Suprapubic skin (tissue), 4 donors: ENCODE results near the gene PLAAT2. TPM values are rescaled to one million over a fixed set of nuclear protein-coding genes. Genes with fewer than 3 reads are reported as not detected.

ENCODE experiments used
- DNase-seq, 2 donors: peaks; one replicate each; pipeline ENCODE4 v3.0.0-alpha.2; 2019; ENCODE audit warnings: low spot score in 2 of 2
- H3K27ac ChIP-seq: fragments of 200-600 bp; sonication (generic); one replicate; pipeline ENCODE4 v1.5.1; 2019
- H3K27me3 ChIP-seq: fragments of 200-600 bp; sonication (generic); one replicate; pipeline ENCODE4 v1.5.1; 2019
- H3K36me3 ChIP-seq: fragments of 200-600 bp; sonication (generic); one replicate; pipeline ENCODE4 v1.5.1; 2019
- H3K4me1 ChIP-seq: fragments of 200-600 bp; sonication (generic); one replicate; pipeline ENCODE4 v1.5.1; 2019
- H3K4me3 ChIP-seq: fragments of 200-600 bp; sonication (generic); one replicate; pipeline ENCODE4 v1.5.1; 2019; ENCODE audit warnings: mild to moderate bottlenecking
- H3K9me3 ChIP-seq: fragments of 200-600 bp; sonication (generic); one replicate; pipeline ENCODE4 v1.5.1; 2019
- CTCF ChIP-seq, 2 donors: fragments of 200-600 bp in 1 of 2; fragments of 450-650 bp in 1 of 2; sonication (generic) in 1 of 2; IDR thresholded peaks; one replicate each; pipeline ENCODE4 v1.5.1; 2016 to 2019; ENCODE audit warnings: antibody characterized with exemption in 2 of 2, mild to moderate bottlenecking in 1 of 2, moderate library complexity in 1 of 2
- EP300 ChIP-seq: sonication (generic); formaldehyde crosslinking; IDR thresholded peaks from one replicate; pipeline ENCODE4 v1.6.1; 2017; ENCODE audit warnings: antibody characterized with exemption
- POLR2A ChIP-seq, 2 donors: fragments of 450-650 bp; IDR thresholded peaks; one replicate each; pipeline ENCODE4 v1.6.1; 2017; ENCODE audit warnings: antibody characterized with exemption in 2 of 2, mild to moderate bottlenecking in 2 of 2, moderate library complexity in 2 of 2
- POLR2AphosphoS5 ChIP-seq, 3 donors: sonication (generic); formaldehyde crosslinking; IDR thresholded peaks; one replicate each; pipeline ENCODE4 v1.6.1; 2017; ENCODE audit warnings: antibody characterized with exemption in 3 of 3
- WGBS: methylation state at CpG from one replicate; pipeline ENCODE4 v1.1.5; 2018; 5-methylcytosine and 5-hydroxymethylcytosine counted together
- total RNA-seq, 4 donors: library from RNA; depleted of rRNA; stranded (reverse); fragments of >200 nt; gene quantifications; one replicate each; pipeline ENCODE4 v1.1.0, GENCODE V29; 2016

Gene PLAAT2
- total RNA-seq, 4 donors from 2014 or later, result not detected

- H3K27ac ChIP-seq, result no peak overlapping the region
Observed at GRCh38 chr11:63527667-63528066, 35.5 kb downstream of the PLAAT2 start.

GRCh38 chr11:63523151-63523550, 40.0 kb downstream of the PLAAT2 start:
- Histone ChIP-seq H3K4me1 (no peaks in the 10 kb centered on the region), H3K9me3 (no peaks in the 10 kb centered on the region), H3K36me3 (no peaks in the 10 kb centered on the region), H3K27ac (no peak overlapping the region), H3K4me3 (no peak overlapping the region), H3K27me3 (no peaks in the 10 kb centered on the region)
- no peak for DNase-seq
- WGBS, result 71% methylated on average over 7 of the region's 7 CpGs
- TF ChIP-seq POLR2A (IDR thresholded peaks at IDR 0.05), result no peak
- no peak for TF ChIP-seq EP300
- TF ChIP-seq CTCF (IDR thresholded peaks at IDR 0.05), result no peak
- no peak for TF ChIP-seq POLR2AphosphoS5 (IDR thresholded peaks at IDR 0.05)

More at GRCh38 chr11:63527667-63528066, 35.5 kb downstream of the PLAAT2 start:
- no peaks in the 10 kb centered on the region for H3K9me3 ChIP-seq
- peaks cover 8% of the 10 kb centered on the region for H3K4me1 ChIP-seq
- no peak overlapping the region for H3K4me3 ChIP-seq
- TF ChIP-seq POLR2AphosphoS5 (IDR thresholded peaks at IDR 0.05) (no peak), EP300 (no peak), CTCF (IDR thresholded peaks at IDR 0.05) (no peak), POLR2A (IDR thresholded peaks at IDR 0.05) (no peak)
- H3K36me3 ChIP-seq, result no peaks in the 10 kb centered on the region
- WGBS, result 89% methylated on average over 2 of the region's 2 CpGs
- H3K27me3 ChIP-seq, result no peaks in the 10 kb centered on the region
- DNase-seq, result no peak

GRCh38 chr11:63521896-63522295, 41.3 kb downstream of the PLAAT2 start:
- no peak overlapping the region for H3K4me3 ChIP-seq
- no peak for DNase-seq
- H3K4me1 ChIP-seq, result no peaks in the 10 kb centered on the region
- no peaks in the 10 kb centered on the region for H3K27me3 ChIP-seq
- H3K36me3 ChIP-seq, result no peaks in the 10 kb centered on the region
- no peaks in the 10 kb centered on the region for H3K9me3 ChIP-seq
- H3K27ac ChIP-seq, result no peak overlapping the region
- no peak for TF ChIP-seq POLR2A (IDR thresholded peaks at IDR 0.05)
- no peak for TF ChIP-seq CTCF (IDR thresholded peaks at IDR 0.05)
- TF ChIP-seq POLR2AphosphoS5 (IDR thresholded peaks at IDR 0.05), result no peak
- no peak for TF ChIP-seq EP300
- 86% methylated on average over 2 of the region's 2 CpGs for WGBS

- Histone ChIP-seq H3K36me3 (no peaks in the 10 kb centered on the region), H3K27ac (no peak overlapping the region), H3K4me1 (no peaks in the 10 kb centered on the region), H3K27me3 (no peaks in the 10 kb centered on the region), H3K4me3 (no peak overlapping the region), H3K9me3 (no peaks in the 10 kb centered on the region)
- DNase-seq, result no peak
- no peak for TF ChIP-seq POLR2AphosphoS5 (IDR thresholded peaks at IDR 0.05)
- no peak for TF ChIP-seq POLR2A (IDR thresholded peaks at IDR 0.05)
- TF ChIP-seq EP300, result no peak
- TF ChIP-seq CTCF (IDR thresholded peaks at IDR 0.05), result no peak
- WGBS, result 78% methylated on average over 5 of the region's 5 CpGs
Observed at GRCh38 chr11:63520606-63521170, 42.5 kb downstream of the PLAAT2 start.

GRCh38 chr11:63518548-63518947, 44.6 kb downstream of the PLAAT2 start:
- TF ChIP-seq POLR2AphosphoS5 (IDR thresholded peaks at IDR 0.05) (no peak), EP300 (no peak), CTCF (IDR thresholded peaks at IDR 0.05) (no peak), POLR2A (IDR thresholded peaks at IDR 0.05) (no peak)
- no peaks in the 10 kb centered on the region for H3K9me3 ChIP-seq
- DNase-seq, result no peak
- no peaks in the 10 kb centered on the region for H3K36me3 ChIP-seq
- no peaks in the 10 kb centered on the region for H3K27me3 ChIP-seq
- H3K4me3 ChIP-seq, result no peak overlapping the region
- no peak overlapping the region for H3K27ac ChIP-seq
- no peaks in the 10 kb centered on the region for H3K4me1 ChIP-seq
- WGBS, result 36% methylated on average over 1 of the region's 1 CpG
